ENCODE measurements around the gene EYA3. TPM values are rescaled to one million over a fixed set of nuclear protein-coding genes. Genes with fewer than 3 reads are reported as not detected.

EYA3 gene, protein sequence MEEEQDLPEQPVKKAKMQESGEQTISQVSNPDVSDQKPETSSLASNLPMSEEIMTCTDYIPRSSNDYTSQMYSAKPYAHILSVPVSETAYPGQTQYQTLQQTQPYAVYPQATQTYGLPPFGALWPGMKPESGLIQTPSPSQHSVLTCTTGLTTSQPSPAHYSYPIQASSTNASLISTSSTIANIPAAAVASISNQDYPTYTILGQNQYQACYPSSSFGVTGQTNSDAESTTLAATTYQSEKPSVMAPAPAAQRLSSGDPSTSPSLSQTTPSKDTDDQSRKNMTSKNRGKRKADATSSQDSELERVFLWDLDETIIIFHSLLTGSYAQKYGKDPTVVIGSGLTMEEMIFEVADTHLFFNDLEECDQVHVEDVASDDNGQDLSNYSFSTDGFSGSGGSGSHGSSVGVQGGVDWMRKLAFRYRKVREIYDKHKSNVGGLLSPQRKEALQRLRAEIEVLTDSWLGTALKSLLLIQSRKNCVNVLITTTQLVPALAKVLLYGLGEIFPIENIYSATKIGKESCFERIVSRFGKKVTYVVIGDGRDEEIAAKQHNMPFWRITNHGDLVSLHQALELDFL
- polyA plus RNA-seq (2012; ENCODE audit: missing spikeins), result 20.2 TPM

DNA sequence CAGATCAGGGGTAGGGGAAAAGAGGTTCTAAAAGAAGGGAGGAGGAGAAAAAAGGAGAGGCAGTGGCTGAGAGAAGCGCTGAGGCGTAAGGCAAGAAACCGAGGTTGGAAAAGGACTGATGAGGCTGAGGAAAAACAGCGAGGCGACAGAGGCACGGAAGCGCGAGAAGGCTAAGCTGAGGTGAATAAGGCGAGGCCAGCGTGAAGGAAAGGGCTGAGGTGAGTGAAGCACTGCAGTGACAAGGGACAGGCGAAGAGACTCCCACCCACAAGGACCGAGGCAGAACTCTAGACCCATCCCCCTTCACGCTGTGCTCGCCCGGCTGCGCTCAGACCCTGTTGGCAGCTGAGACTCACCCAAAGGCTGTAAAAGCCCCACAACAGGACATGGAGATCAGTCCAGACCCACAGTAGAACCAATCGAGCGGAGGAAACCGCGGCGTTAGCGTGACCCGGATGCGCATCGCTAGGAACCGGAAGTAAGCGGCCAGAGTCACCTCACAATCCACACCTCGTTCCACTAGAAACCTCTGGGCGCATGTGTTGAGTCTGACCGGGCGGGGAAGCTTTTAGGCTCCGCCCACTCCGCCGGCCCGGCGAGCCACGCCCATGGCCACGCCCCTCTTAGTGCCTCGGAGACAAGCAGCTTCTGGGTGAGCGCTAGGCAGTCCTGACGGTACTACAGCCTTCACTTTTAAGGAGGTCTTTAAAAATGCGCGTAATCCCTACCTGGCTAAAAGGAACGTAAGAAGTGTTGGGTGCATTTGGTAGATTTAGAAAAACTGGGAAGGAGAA lies at the start of gene EYA3:
Gene EYA3, minus strand, starts transcription at position 443 of the 794 bp plus-strand sequence. CDS start 30,584 bp downstream, outside the sequence.
- FAIRE-seq, result peak; percentile 98
- TF ChIP-seq POLR2AphosphoS5 (IDR thresholded peaks at IDR 0.05; ENCODE audit: low read depth, low read length), result peak; percentile 94
- TF ChIP-seq POLR2A (IDR thresholded peaks at IDR 0.05; ENCODE audit: low read depth, low read length), result peak; percentile 95
- peak; percentile 57; the same call in 1 of the 2 replicates for TF ChIP-seq TAF1 (IDR thresholded peaks at IDR 0.05; ENCODE audit: borderline replicate concordance, low read depth, low read length)
- DNase-seq (ENCODE audit: insufficient read length), result peak; percentile 87

DNA sequence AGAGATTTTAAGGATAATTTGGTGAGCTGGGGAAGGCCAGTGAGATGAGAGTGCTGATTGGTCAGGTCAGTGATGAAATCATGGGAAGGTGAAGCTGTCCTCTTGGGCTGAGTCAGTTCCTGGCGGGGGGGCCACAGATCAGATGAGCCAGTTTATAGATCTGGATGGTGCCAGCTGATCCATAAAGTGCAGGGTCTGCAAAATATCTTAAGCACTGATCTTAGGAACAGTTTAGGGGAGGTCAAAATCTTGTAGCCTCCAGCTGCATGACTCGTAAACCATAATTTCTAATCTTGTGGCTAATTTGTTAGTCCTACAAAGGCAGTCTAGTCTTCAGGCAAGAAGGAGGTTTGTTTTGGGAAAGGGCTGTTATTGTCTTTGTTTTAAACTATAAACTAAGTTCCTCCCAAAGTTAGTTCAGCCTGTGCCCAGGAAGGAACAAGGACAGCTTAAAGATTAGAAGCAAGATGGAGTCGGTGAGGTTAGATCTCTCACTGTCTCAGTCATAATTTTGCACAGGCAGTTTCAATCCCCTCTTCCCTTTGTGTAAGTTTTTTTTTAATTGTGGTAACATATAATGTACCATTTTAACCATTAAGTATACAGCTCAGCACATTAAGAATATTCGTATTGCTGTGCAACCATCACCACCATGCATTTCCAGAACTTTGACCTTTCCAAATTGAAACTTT lies 48.7 kb upstream of the EYA3 start:
- DNase-seq (ENCODE audit: insufficient read length), result no peak
- peak; percentile 14 for FAIRE-seq
- TF ChIP-seq POLR2AphosphoS5 (IDR thresholded peaks at IDR 0.05; ENCODE audit: low read depth, low read length) (no peak), TAF1 (IDR thresholded peaks at IDR 0.05; ENCODE audit: borderline replicate concordance, low read depth, low read length) (no peak), POLR2A (IDR thresholded peaks at IDR 0.05; ENCODE audit: low read depth, low read length) (no peak)

DNA sequence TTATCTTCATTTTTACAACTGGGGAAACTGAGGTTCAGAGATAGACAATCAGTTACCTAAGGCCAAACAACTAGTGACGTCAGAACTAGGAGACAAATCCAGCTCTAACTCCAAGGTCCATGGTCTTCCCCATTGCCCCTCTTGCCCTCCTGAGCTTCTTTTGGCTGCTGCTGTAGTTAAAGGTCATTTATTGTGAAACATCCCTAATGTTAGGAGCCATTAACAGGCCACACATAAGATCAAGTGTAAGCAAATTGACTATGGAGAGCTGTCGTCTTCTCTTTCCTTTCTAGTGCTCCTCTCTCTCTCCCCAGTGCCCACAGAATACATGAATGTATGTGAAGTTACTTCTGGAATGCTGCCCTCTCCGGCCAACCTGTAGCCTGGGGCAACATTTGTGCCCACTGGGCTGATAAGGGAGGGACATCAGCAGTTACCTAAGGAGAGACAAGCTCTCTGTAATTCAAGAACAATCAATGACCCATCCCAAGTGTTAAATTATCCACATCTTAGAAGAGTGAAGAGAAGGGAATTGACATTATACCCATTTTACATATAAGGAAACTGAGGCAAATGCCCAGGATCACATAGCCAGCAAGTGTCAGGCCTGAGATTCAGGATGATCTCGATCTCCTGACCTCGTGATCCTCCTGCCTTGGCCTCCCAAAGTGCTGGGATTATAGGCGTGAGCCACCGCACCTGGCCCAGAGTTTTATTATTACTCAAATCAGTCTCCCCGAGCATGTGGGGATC lies 47.9 kb upstream of the EYA3 start:
- DNase-seq (ENCODE audit: insufficient read length) (no peak), FAIRE-seq (no peak)
- TF ChIP-seq POLR2A (IDR thresholded peaks at IDR 0.05; ENCODE audit: low read depth, low read length) (no peak), TAF1 (IDR thresholded peaks at IDR 0.05; ENCODE audit: borderline replicate concordance, low read depth, low read length) (no peak), POLR2AphosphoS5 (IDR thresholded peaks at IDR 0.05; ENCODE audit: low read depth, low read length) (no peak)

DNA sequence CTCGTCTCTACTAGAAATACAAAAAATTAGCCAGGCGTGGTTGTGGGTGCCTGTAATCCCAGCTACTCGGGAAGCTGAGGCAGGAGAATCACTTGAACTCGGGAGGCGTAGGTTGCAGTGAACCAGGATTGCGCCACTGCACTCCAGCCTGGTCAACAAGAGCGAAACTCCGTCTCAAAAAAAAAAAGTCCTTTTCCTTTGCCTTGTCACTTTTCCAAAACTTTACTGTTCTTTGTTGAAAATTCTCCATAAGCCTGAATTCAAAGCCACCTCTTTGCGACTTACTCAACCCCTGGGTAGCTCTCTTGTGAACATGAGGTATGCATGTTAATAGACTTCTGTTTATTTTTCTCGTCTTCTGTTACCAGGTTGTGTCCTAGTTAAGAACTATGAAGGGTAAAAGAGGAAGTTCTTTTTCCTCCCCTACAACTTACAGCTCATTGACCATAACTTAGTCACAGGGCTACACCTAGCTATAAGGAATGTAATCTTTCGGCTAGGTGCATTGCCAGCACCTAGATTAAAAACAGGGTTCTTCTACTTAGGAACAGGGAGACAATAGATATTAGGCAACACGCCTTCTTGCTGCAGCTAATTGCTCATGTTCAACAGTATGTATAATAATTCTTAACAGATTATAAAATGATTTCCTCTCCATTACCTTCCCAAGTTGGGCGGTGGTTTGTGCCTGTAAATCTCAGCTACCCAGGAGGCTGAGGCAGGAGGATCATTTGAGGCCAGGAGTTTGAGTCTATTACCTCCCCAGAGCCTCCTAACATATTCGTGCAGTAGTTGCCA lies 47.2 kb upstream of the EYA3 start:
- FAIRE-seq, result peak; percentile 57
- no peak for TF ChIP-seq TAF1 (IDR thresholded peaks at IDR 0.05; ENCODE audit: borderline replicate concordance, low read depth, low read length)
- no peak for TF ChIP-seq POLR2A (IDR thresholded peaks at IDR 0.05; ENCODE audit: low read depth, low read length)
- no peak for TF ChIP-seq POLR2AphosphoS5 (IDR thresholded peaks at IDR 0.05; ENCODE audit: low read depth, low read length)
- no peak for DNase-seq (ENCODE audit: insufficient read length)

DNA sequence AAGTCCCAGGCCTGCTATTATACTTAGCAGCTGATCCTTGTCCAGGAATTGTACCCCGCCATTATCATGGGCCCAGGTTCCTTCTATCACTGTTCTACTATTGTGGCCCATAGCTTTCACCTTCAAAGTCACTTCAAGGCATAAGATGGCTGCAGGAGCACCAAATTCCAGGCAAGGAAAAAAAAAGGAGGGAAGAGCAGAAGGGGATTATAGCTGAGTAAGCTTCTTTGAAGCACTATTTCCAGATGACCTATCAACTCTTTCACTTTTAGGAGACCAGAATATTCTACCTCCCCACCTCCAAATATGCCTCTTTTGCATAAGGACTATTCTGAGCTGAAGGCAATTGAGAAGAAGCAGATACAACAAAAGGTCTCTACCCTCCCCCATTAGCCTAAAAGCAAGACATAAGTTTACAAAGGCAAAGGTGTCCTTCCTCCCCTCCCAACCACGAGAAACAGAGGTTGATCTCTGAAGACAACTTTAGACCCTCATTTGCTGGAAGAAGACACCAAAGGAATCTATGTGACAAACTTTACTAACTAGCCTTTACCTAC lies 46.3 kb upstream of the EYA3 start:
- DNase-seq (ENCODE audit: insufficient read length) (no peak), FAIRE-seq (peak; percentile 86)
- no peak for TF ChIP-seq TAF1 (IDR thresholded peaks at IDR 0.05; ENCODE audit: borderline replicate concordance, low read depth, low read length)
- TF ChIP-seq POLR2AphosphoS5 (IDR thresholded peaks at IDR 0.05; ENCODE audit: low read depth, low read length), result no peak
- TF ChIP-seq POLR2A (IDR thresholded peaks at IDR 0.05; ENCODE audit: low read depth, low read length), result no peak

DNA sequence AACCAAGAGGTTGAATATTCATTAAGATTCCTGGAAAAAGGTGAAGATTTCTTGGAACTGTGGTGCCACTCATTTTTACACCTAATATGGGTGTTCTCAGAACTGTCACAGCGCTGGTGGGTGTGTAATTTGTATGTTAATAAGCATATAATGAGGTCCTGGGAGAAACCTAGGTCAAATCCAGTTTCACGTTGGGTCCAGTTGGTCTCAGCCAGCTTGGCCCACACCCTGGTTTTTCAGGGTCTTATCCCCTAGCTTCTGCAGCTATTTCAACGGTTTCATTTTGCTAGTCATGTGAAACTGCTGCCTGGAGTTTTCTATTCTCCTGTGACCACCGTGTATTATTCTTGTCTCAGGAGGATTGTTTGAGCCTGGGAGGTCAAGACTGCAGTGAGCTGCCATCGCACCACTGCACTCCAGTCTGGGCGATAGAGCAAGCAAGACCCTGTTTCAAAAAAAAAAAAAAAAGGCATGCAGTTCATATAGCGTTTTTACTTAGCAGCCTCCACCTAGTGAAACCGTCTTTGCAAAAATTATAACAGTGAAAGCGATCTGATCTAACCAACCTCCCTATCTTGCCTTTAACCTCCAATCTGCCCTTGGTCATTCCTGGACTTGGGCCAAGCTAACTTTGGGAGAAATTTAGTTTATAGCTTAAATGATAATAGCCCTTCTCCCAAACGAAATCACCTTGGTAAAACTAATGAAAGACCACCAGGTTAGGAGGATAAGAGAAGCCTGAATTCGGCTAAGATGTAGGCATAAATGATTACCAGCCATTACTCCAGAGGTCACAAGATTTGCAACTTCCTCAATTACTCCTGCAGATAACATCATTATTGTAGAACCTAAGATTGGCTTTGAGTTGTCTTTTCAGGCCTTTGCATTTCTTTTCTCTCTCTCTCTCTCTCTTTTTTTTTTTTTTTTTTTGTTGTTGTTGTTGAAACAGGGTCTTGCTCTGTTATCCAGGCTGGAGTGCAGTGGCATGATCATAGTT lies 44.1 kb upstream of the EYA3 start:
- TF ChIP-seq TAF1 (IDR thresholded peaks at IDR 0.05; ENCODE audit: borderline replicate concordance, low read depth, low read length) (no peak), POLR2AphosphoS5 (IDR thresholded peaks at IDR 0.05; ENCODE audit: low read depth, low read length) (no peak), POLR2A (IDR thresholded peaks at IDR 0.05; ENCODE audit: low read depth, low read length) (no peak)
- FAIRE-seq (peak; percentile 84), DNase-seq (ENCODE audit: insufficient read length) (no peak)

DNA sequence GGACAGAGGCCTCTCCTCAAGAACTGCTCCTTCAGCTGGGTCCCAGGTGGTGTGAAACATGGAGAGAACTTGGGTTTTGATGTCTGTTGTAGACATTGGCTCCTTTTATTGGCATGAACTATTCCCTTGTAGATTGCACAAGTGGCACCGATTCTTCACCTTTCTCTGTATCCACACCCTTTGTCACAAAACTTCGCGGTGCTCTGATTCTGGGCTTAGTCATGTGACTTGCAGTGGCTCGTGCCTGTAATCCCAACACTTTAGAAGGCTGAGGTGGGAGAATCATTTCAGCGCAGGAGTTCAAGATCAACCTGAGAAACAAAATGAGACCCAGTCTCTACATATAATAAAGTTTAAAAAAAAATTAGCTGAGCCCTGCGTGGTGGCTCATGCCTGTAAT lies 42.5 kb upstream of the EYA3 start:
- DNase-seq (ENCODE audit: insufficient read length) (no peak), FAIRE-seq (no peak)
- no peak for TF ChIP-seq POLR2A (IDR thresholded peaks at IDR 0.05; ENCODE audit: low read depth, low read length)
- TF ChIP-seq TAF1 (IDR thresholded peaks at IDR 0.05; ENCODE audit: borderline replicate concordance, low read depth, low read length), result no peak
- TF ChIP-seq POLR2AphosphoS5 (IDR thresholded peaks at IDR 0.05; ENCODE audit: low read depth, low read length), result no peak

DNA sequence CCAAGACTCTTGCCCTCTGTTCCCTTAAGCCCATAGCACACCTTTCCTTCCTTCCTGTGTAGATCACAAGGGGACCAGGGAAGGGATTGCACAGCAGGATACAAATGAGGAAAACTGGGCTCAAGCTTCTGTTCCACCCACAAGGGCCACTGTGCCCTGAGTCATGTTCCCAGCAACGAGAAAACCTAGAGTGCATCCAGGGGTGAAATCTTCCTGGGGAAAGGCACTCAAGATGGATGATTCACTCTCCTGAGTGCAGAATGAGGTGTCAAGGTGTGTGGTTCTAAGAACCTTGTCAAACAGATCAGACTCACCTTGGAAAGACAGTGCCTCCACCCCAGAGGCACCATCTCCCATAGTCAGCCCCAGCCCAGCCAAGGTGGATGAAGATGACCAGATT lies 40.7 kb upstream of the EYA3 start:
- no peak for FAIRE-seq
- TF ChIP-seq TAF1 (IDR thresholded peaks at IDR 0.05; ENCODE audit: borderline replicate concordance, low read depth, low read length) (no peak), POLR2A (IDR thresholded peaks at IDR 0.05; ENCODE audit: low read depth, low read length) (no peak), POLR2AphosphoS5 (IDR thresholded peaks at IDR 0.05; ENCODE audit: low read depth, low read length) (no peak)
- DNase-seq (ENCODE audit: insufficient read length), result no peak
